ENCODE measurements around the gene PPP2CA.

DNA sequence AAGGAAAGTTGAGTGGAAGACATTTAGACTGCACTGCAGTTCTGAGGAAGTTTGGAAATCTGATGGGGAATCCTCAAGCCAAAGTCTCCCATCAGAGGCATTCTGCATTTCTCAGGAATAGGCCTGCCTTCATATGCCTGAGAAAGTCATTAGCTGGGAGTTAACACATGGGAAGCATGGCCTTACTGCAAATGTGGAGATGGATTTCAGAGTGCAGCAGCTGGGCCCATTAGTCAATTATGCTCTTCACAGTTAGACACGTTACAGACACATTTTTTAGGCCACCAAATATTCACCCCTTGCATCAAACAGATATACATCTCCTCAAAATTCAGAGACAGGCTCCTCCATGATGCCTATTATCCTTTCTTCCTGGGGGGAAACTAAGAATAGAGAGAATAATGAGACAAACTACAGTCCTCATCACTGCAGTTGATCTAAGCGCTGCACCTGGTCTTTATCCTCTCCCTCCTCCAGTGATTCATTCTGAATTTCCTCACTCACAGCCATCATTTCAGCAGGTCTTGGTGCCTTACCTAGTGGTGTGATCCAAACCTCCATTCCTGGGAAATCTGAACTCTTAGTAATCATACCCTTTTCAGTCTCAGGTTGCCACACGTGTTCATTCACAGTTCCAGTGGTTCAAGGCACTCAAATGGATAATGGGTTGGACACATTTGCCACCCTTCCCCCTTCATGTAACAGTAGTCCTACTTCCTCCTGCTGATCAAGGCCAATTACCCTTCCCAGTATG is 47.9 kb upstream of the PPP2CA start:
- TF ChIP-seq SIRT6 (IDR thresholded peaks at IDR 0.05; ENCODE audit: low read length) (no peak), SP1 (IDR thresholded peaks at IDR 0.05; ENCODE audit: low read depth, low read length) (no peak), EP300 (IDR thresholded peaks at IDR 0.05; ENCODE audit: borderline replicate concordance in 1 of 2, low read depth in 2 of 2, low read length in 2 of 2) (no peak)
- TF ChIP-seq, protein P1, sequence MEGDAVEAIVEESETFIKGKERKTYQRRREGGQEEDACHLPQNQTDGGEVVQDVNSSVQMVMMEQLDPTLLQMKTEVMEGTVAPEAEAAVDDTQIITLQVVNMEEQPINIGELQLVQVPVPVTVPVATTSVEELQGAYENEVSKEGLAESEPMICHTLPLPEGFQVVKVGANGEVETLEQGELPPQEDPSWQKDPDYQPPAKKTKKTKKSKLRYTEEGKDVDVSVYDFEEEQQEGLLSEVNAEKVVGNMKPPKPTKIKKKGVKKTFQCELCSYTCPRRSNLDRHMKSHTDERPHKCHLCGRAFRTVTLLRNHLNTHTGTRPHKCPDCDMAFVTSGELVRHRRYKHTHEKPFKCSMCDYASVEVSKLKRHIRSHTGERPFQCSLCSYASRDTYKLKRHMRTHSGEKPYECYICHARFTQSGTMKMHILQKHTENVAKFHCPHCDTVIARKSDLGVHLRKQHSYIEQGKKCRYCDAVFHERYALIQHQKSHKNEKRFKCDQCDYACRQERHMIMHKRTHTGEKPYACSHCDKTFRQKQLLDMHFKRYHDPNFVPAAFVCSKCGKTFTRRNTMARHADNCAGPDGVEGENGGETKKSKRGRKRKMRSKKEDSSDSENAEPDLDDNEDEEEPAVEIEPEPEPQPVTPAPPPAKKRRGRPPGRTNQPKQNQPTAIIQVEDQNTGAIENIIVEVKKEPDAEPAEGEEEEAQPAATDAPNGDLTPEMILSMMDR (IDR thresholded peaks at IDR 0.05; ENCODE audit: control extremely low read depth in 1 of 3, insufficient read depth in 1 of 3, low read depth in 1 of 3, low read length in 3 of 3), result no peak
